Fibroblast of gingiva (primary cell): ENCODE measurements around the gene ZNF865.

ENCODE experiments used
- DNase-seq: peaks from one replicate; pipeline ENCODE4 v3.0.0-alpha.2; 2011; ENCODE audit warnings: low read depth

The ZNF865 gene

GRCh38 chr19:55623561-55623960 lies 18.1 kb downstream of the ZNF865 start:
- DNase-seq, result no peak

- peak; percentile 85 for DNase-seq
Observed at GRCh38 chr19:55624109-55625003, 18.9 kb downstream of the ZNF865 start, which contains the start of gene ZNF784. Gene ZNF784, minus strand, starts transcription at chr19:55624566. Its CDS starts 5 bp downstream, at chr19:55624561.

GRCh38 chr19:55625004-55625326 lies 19.5 kb downstream of the ZNF865 start:
- DNase-seq, result no peak

GRCh38 chr19:55626350-55626749 lies 20.9 kb downstream of the ZNF865 start:
- DNase-seq, result no peak

GRCh38 chr19:55632463-55632834 lies 27.0 kb downstream of the ZNF865 start:
- DNase-seq, result peak; percentile 89

- no peak for DNase-seq
Observed at GRCh38 chr19:55633861-55634260, 28.4 kb downstream of the ZNF865 start.

- no peak for DNase-seq
Observed at GRCh38 chr19:55635334-55635717, 29.9 kb downstream of the ZNF865 start.

GRCh38 chr19:55635856-55636440 lies 30.5 kb downstream of the ZNF865 start:
- DNase-seq, result no peak

GRCh38 chr19:55636723-55637122 lies 31.3 kb downstream of the ZNF865 start:
- no peak for DNase-seq

- no peak for DNase-seq
Observed at GRCh38 chr19:55637534-55637933, 32.1 kb downstream of the ZNF865 start.

- no peak for DNase-seq
Observed at GRCh38 chr19:55638864-55639359, 33.5 kb downstream of the ZNF865 start.

- peak; percentile 74 for DNase-seq
Observed at GRCh38 chr19:55640043-55640576, 34.7 kb downstream of the ZNF865 start.

- peak; percentile 87 for DNase-seq
Observed at GRCh38 chr19:55640577-55641425, 35.4 kb downstream of the ZNF865 start, which contains the start of gene ZNF580. Gene ZNF580, plus strand, starts transcription at chr19:55641002. Its CDS starts 1,507 bp downstream, at chr19:55642509.

GRCh38 chr19:55641426-55642152 lies 36.1 kb downstream of the ZNF865 start:
- no peak for DNase-seq

- no peak for DNase-seq
Observed at GRCh38 chr19:55642153-55643002, 36.9 kb downstream of the ZNF865 start.

GRCh38 chr19:55643003-55643886 lies 37.8 kb downstream of the ZNF865 start, which contains the start of gene ZNF581:
Gene ZNF581, plus strand, starts transcription at chr19:55643649. Its CDS starts 923 bp downstream, at chr19:55644572.
- peak; percentile 71 for DNase-seq

- DNase-seq, result no peak
Observed at GRCh38 chr19:55643887-55644176, 38.4 kb downstream of the ZNF865 start.

- DNase-seq, result no peak
Observed at GRCh38 chr19:55644191-55644833, 38.9 kb downstream of the ZNF865 start.
